ENCODE measurements around the gene F12.

- TF ChIP-seq POLR2A (IDR thresholded peaks at IDR 0.05) (no peak), CTCF (IDR thresholded peaks at IDR 0.05 in 4 of 5, conservative IDR thresholded peaks at IDR 0.05 in 1 of 5) (peak; percentile 66 to 98 (median 81))
Measured at GRCh38 chr5:177455661-177456590, 46.6 kb upstream of the F12 start.

All from gastrocnemius medialis (tissue), 4 donors.